Effector memory CD4-positive, alpha-beta T cell (primary cell): ENCODE data around the gene RGS9BP.
"Not testable (repeated sequence)": the region's sequence is repeated elsewhere in the genome, so short reads cannot be mapped to it uniquely, and the experiment has no call there.

Experiments used
- DNase-seq, 3 donors: peaks; one replicate each; pipeline ENCODE4 v3.0.0-alpha.2; 2020
- H3K27ac ChIP-seq: 2 replicates; pipeline ENCODE4 v1.7.0; 2013; ENCODE audit warnings: mild to moderate bottlenecking, low read length, moderate library complexity; ENCODE audit not compliant: insufficient read depth, poor library complexity, severe bottlenecking
- H3K27me3 ChIP-seq: replicated peaks from 2 replicates; pipeline ENCODE4 v1.7.0; 2013; ENCODE audit warnings: mild to moderate bottlenecking, low read length; ENCODE audit not compliant: insufficient read depth, control insufficient read depth, poor library complexity, severe bottlenecking
- H3K36me3 ChIP-seq: 2 replicates; pipeline ENCODE4 v1.7.0; 2013; ENCODE audit warnings: mild to moderate bottlenecking, low read length, moderate library complexity; ENCODE audit not compliant: control insufficient read depth, insufficient read depth
- H3K4me1 ChIP-seq: 2 replicates; pipeline ENCODE4 v1.7.0; 2013; ENCODE audit warnings: low read length, mild to moderate bottlenecking; ENCODE audit not compliant: control insufficient read depth, insufficient read depth, poor library complexity, severe bottlenecking
- H3K4me3 ChIP-seq: 2 replicates; pipeline ENCODE4 v1.7.0; 2013; ENCODE audit warnings: low read length, low read depth, mild to moderate bottlenecking; ENCODE audit not compliant: insufficient read depth, poor library complexity, severe bottlenecking
- H3K9me3 ChIP-seq: 2 replicates; pipeline ENCODE4 v1.7.0; 2013; ENCODE audit warnings: mild to moderate bottlenecking, low read length, moderate library complexity; ENCODE audit not compliant: control insufficient read depth

RGS9BP gene

DNA sequence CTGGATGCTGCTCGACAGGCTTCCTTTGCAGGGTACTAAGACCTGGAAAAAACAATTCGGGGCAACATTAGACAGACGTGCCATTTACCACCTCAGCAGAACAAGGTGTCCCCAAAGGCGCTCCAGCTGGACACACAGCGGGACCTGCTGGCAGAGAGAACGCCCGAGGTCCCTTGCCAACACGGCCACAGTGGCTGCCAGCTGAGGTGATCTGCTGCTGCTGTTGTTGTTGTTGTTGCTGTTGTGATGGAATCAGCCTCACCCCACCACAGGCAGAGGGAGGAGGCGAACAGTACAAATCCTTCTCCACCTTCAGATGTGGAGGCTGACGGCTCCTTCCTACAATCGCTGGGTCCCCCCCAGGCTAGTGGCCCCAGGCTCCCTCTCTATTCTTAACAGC lies 25.9 kb upstream of the RGS9BP start:
- DNase-seq = no peak
- H3K4me3 ChIP-seq = no peak overlapping the region
- no peaks in the 10 kb centered on the region for H3K4me1 ChIP-seq
- H3K27ac ChIP-seq = no peak overlapping the region
- H3K27me3 ChIP-seq = no peaks in the 10 kb centered on the region
- H3K36me3 ChIP-seq = peaks cover 27% of the 10 kb centered on the region
- H3K9me3 ChIP-seq = no peaks in the 10 kb centered on the region

DNA sequence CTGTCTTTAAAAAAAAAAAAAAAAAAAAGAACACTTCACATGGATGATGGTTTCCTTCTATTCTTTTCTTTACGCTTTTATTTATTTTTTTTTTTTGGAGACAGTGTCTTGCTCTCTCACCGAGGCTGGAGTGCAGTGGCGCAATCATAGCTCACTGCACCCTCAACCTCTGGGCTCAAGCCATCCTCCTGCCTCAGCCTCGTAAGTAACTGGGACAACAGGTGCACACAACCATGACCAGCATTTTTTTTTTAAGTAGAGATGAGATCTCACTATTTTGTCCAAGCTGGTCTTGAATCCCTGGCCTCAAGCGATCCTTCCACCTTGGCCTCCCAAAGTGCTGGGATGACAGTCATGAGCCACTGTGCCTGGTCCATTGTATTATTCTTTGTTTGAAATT lies 25.0 kb upstream of the RGS9BP start:
- Histone ChIP-seq H3K9me3 (no peaks in the 10 kb centered on the region), H3K36me3 (peaks cover 33% of the 10 kb centered on the region), H3K27me3 (no peaks in the 10 kb centered on the region), H3K4me3 (no peak overlapping the region), H3K27ac (no peak overlapping the region), H3K4me1 (no peaks in the 10 kb centered on the region)
- no peak for DNase-seq

DNA sequence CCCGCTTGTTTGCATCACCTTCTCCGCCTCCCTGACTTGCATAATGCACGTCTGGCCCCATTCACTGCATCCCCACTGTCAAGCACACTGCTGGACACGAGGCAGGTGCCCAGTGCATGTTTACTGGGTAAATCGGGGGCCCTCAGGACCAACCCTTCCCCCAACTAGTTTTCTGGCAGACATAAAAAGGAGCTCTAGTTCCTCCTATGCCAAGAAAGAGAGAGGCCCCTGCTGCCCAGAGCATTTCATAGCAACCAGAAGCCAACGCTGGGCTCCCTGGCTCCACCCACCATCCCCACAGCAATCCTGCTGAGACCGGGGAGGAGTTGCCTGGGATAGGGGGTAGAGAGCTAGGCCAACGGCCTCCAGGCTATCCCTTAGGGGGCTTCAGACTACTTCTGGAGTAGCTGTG lies 23.9 kb upstream of the RGS9BP start:
- Histone ChIP-seq H3K27ac (no peak overlapping the region), H3K4me3 (no peak overlapping the region), H3K36me3 (peaks cover 33% of the 10 kb centered on the region), H3K9me3 (no peaks in the 10 kb centered on the region), H3K27me3 (no peaks in the 10 kb centered on the region), H3K4me1 (no peaks in the 10 kb centered on the region)
- no peak for DNase-seq

DNA sequence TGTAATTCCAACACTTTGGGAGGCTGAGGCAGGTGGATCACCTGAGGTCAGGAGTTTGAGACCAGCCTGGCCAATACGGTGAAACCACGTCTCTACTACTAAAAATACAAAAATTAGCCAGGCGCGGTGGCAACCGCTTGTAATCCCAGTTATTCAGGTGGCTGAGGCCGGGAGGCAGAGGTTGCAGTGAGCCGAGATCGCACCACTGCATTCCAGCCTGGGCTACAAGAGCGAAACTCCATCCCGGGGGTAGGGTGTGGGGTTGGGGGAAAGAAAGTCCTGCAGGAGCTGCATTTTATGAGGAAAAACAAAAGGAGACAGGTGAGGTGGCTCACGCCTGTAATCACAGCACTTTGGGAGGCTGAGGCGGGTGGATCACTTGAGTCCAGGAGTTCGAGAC lies 23.3 kb upstream of the RGS9BP start:
- not testable (repeated sequence) for DNase-seq, H3K4me3 ChIP-seq, H3K27ac ChIP-seq, H3K27me3 ChIP-seq, H3K9me3 ChIP-seq, H3K4me1 ChIP-seq
- peaks cover 31% of the 10 kb centered on the region for H3K36me3 ChIP-seq

DNA sequence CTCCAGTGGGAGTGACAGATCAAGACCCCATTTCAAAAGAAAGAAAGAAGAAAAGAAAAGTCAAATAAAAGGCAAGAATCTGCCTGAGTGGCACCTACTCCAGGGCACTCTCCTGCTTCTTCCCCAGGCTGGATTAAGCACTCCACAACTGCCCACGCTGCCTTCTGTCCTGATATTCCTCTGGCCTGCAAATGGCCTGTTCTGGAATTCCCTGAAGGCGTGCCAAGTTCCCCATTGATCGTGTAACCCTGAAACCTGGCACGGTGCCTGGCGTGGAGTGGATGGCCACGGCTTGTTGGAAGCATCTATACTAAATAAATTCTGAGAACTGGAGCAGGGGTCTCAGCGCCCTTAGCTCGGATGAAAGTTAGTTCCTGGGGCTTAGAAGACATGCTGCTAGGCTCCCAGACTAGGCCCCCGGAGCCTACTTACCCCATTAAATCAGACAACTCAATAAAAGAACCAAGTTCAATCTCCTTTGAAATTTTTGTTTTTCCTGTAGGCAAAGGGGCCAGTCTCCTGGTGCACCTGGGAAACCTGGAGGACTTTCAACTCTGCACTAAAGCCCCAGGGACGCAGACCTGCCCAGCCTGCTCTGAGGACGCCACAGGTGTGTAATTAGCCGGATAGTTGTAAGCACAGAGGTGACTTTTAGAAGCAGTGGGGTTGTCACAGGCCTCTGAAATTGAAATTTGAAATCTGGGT lies 22.6 kb upstream of the RGS9BP start:
- Histone ChIP-seq H3K4me1 (no peaks in the 10 kb centered on the region), H3K9me3 (no peaks in the 10 kb centered on the region), H3K4me3 (no peak overlapping the region), H3K27me3 (no peaks in the 10 kb centered on the region), H3K27ac (no peak overlapping the region), H3K36me3 (peaks cover 25% of the 10 kb centered on the region)
- DNase-seq = no peak

DNA sequence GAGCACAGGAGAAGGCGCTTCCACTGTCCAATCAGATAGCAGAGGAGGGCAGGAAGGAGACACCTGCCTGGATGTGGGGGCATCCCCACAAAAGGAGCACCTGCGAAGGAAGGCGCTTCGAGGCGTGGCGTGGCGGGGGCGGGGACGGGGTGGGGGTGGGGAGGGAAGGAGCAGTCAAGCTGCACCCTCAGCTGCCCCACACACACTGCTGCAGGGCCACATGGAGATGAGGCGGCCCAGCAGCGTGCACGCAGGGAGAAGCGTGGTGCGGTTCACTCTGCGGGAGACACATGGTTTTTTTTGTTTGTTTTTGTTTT lies 22.1 kb upstream of the RGS9BP start:
- Histone ChIP-seq H3K27me3 (no peaks in the 10 kb centered on the region), H3K9me3 (no peaks in the 10 kb centered on the region), H3K4me3 (no peak overlapping the region), H3K27ac (no peak overlapping the region), H3K4me1 (no peaks in the 10 kb centered on the region), H3K36me3 (peaks cover 29% of the 10 kb centered on the region)
- DNase-seq = no peak

DNA sequence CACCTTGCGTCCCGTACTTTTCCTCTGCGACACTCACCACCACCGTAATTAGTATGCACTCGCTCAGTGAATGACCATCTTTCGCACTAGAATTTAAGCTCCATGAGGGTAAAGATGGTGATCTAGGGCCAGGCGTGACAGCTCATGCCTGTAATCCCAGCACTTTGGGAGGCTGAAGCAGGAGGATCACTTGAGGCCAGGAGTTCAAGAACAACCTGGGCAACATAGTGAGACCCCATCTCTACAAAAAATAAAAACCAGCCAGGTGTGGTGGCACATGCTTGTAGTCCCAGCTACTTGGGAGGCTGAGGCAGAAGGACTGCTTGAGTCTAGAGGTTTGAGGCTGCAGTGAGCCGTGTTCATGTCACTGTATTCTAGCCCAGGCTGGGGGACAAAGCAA lies 19.3 kb upstream of the RGS9BP start:
- H3K9me3 ChIP-seq, H3K4me3 ChIP-seq, H3K27me3 ChIP-seq, H3K27ac ChIP-seq, H3K4me1 ChIP-seq, DNase-seq: not testable (repeated sequence)
- H3K36me3 ChIP-seq = peaks cover 22% of the 10 kb centered on the region

DNA sequence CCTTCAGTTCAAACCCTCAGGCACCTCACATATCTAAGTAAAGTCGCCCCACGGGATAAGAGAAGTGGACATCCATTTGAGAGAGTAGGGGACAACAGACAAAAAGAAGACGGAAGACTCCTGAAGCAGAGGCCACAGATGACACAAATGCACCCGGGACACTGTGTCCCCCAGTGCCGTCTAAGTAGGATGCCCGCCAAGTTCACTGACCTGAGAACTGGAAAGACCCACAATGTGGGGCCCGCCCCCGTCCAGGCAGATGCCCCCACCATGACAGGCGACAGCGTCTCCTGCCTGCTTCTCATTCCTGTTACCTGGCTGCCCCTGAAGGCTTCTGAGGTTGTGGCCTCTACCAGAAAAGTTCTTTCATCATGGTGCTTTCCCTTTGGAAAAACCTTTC lies 17.6 kb upstream of the RGS9BP start:
- no peaks in the 10 kb centered on the region for H3K9me3 ChIP-seq
- no peaks in the 10 kb centered on the region for H3K27me3 ChIP-seq
- H3K36me3 ChIP-seq = peaks cover 19% of the 10 kb centered on the region
- no peak overlapping the region for H3K27ac ChIP-seq
- no peaks in the 10 kb centered on the region for H3K4me1 ChIP-seq
- DNase-seq = no peak
- no peak overlapping the region for H3K4me3 ChIP-seq

DNA sequence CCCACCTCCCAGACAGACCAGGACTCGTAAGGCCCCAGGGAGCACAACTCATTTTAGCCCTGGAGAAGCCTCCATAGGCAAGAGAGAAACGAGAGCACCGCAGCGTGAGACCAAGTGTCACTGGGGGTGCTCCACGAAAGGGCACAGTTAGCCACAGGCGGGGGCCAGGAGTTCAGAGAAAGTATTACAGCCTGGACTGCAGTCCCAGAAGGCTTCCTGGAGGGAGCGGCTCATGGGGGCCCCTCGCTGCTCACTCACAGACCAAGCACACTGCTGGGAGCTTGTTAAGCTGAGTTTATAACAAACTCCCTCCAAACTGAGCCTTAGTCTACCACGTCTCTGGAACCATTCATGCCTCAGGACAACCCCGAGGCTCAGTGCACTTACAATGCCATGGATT lies 17.1 kb upstream of the RGS9BP start:
- Histone ChIP-seq H3K27ac (no peak overlapping the region), H3K9me3 (no peaks in the 10 kb centered on the region), H3K27me3 (no peaks in the 10 kb centered on the region), H3K4me1 (no peaks in the 10 kb centered on the region), H3K4me3 (no peak overlapping the region), H3K36me3 (peaks cover 17% of the 10 kb centered on the region)
- DNase-seq = no peak

DNA sequence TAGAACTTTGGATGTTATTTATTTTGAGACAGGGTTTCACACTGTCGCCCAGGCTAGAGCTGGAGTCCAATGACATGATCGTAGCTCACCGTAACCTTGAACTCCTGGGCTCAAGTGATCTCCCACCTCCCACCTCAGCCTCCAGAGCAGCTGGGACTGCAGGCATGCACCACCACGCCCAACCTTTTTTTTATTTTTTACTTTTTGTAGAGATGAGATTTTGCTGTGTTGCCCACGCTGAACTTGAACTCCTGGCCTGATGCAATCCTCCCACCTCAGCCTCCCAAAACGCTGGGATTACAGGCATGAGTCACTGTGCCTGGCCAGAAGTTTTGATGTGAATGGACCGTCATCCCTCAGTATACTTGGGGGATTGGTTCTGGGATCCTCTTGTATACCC lies 14.3 kb upstream of the RGS9BP start:
- H3K9me3 ChIP-seq = no peaks in the 10 kb centered on the region
- H3K4me3 ChIP-seq = no peak overlapping the region
- DNase-seq = no peak
- no peaks in the 10 kb centered on the region for H3K27me3 ChIP-seq
- peaks cover 10% of the 10 kb centered on the region for H3K36me3 ChIP-seq
- H3K4me1 ChIP-seq = no peaks in the 10 kb centered on the region
- no peak overlapping the region for H3K27ac ChIP-seq
